Measurements from ENCODE around the gene CUL4A.
"Not testable (repeated sequence)": the region's sequence is repeated elsewhere in the genome, so short reads cannot be mapped to it uniquely, and the experiment has no call there.

The CUL4A gene

GRCh38 chr13:113292021-113292862 is 82.8 kb downstream of the CUL4A start:
- no peak for DNase-seq (ENCODE audit: low read depth)

GRCh38 chr13:113293686-113294085 is 84.3 kb downstream of the CUL4A start:
- no peak for DNase-seq (ENCODE audit: low read depth)

GRCh38 chr13:113295776-113296175 is 86.4 kb downstream of the CUL4A start:
- DNase-seq (ENCODE audit: low read depth): no peak

GRCh38 chr13:113296823-113297369 is 87.5 kb downstream of the CUL4A start, which contains the start of gene LAMP1:
Gene LAMP1 (plus strand): TSS chr13:113297239. CDS start chr13:113297435, 196 bp downstream.
- peak; percentile 99 for DNase-seq (ENCODE audit: low read depth)

GRCh38 chr13:113297370-113298042 is 88.1 kb downstream of the CUL4A start:
- peak; percentile 24 for DNase-seq (ENCODE audit: low read depth)

GRCh38 chr13:113298043-113298945 is 88.9 kb downstream of the CUL4A start:
- DNase-seq (ENCODE audit: low read depth): no peak

- DNase-seq (ENCODE audit: low read depth): no peak
These were observed 90.5 kb downstream of the CUL4A start for GRCh38 chr13:113299951-113300350.

GRCh38 chr13:113302986-113303385 is 93.6 kb downstream of the CUL4A start:
- no peak for DNase-seq (ENCODE audit: low read depth)

- DNase-seq (ENCODE audit: low read depth): no peak
These were observed 94.7 kb downstream of the CUL4A start for GRCh38 chr13:113304121-113304520.

GRCh38 chr13:113305208-113305607 is 95.8 kb downstream of the CUL4A start:
- no peak for DNase-seq (ENCODE audit: low read depth)

GRCh38 chr13:113307491-113307890 is 98.1 kb downstream of the CUL4A start:
- DNase-seq (ENCODE audit: low read depth): no peak

- no peak for DNase-seq (ENCODE audit: low read depth)
These were observed 100.1 kb downstream of the CUL4A start for GRCh38 chr13:113309473-113309872.

GRCh38 chr13:113314112-113314511 is 104.7 kb downstream of the CUL4A start:
- not testable (repeated sequence) for DNase-seq (ENCODE audit: low read depth)

- not testable (repeated sequence) for DNase-seq (ENCODE audit: low read depth)
These were observed 105.6 kb downstream of the CUL4A start for GRCh38 chr13:113314895-113315470.

- no peak for DNase-seq (ENCODE audit: low read depth)
These were observed 106.6 kb downstream of the CUL4A start for GRCh38 chr13:113315992-113316391.

Data from activated T-helper 1 cell treated with Interleukin-2 at 50 U/mL for 16 hours (primary cell).